ENCODE data around the gene UHRF1.

- TF ChIP-seq, protein P1, sequence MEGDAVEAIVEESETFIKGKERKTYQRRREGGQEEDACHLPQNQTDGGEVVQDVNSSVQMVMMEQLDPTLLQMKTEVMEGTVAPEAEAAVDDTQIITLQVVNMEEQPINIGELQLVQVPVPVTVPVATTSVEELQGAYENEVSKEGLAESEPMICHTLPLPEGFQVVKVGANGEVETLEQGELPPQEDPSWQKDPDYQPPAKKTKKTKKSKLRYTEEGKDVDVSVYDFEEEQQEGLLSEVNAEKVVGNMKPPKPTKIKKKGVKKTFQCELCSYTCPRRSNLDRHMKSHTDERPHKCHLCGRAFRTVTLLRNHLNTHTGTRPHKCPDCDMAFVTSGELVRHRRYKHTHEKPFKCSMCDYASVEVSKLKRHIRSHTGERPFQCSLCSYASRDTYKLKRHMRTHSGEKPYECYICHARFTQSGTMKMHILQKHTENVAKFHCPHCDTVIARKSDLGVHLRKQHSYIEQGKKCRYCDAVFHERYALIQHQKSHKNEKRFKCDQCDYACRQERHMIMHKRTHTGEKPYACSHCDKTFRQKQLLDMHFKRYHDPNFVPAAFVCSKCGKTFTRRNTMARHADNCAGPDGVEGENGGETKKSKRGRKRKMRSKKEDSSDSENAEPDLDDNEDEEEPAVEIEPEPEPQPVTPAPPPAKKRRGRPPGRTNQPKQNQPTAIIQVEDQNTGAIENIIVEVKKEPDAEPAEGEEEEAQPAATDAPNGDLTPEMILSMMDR (IDR thresholded peaks at IDR 0.05), result no peak
- TF ChIP-seq POLR2A (IDR thresholded peaks at IDR 0.05), result no peak
Observed at GRCh38 chr19:4937060-4937459, 27.8 kb downstream of the UHRF1 start.
